Measurements from ENCODE around the gene MXRA7. TPM values are rescaled to one million over a fixed set of nuclear protein-coding genes. Genes with fewer than 3 reads are reported as not detected.

MXRA7 gene
- total RNA-seq, 6 experiments from 2014 or later = 180 to 259 (median 192) TPM

DNA sequence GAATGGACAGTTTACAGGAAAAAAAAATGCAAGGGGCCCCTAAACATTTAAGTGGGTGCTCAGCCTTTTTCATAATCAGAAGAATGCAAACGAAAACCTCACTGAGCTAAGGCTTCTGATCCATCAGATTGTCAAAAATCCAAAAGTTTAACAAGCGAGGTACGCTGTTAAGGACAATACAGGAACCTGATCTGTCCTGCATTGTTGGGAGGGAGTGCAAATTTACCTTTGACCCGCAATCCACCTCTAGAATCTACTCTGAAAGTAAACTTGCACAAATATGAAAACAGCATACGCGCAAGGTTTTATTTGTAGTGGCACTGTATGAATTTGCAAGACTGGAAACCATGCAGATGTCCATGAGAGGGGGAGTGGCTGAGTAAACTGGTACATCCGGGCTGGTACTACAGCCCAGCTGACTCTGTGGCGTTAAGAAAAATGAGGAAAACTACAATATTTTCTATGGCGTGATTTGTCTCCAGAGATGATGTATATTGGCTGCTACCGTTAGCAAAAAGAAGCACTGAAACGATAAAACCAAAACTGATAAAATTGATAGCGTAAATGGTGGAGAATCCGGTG is 38.4 kb downstream of the MXRA7 start:
- H3K27ac Mint-ChIP-seq = peak overlapping the region; percentile 88
- H3K27me3 Mint-ChIP-seq (ENCODE audit: insufficient read depth) = peaks cover 11% of the 10 kb centered on the region
- peaks cover 59% of the 10 kb centered on the region for H3K4me1 Mint-ChIP-seq (ENCODE audit: low read depth)
- H3K4me3 Mint-ChIP-seq = peak overlapping the region; percentile 95
- no peaks in the 10 kb centered on the region; the same call in 1 of the 2 replicates for H3K9me3 Mint-ChIP-seq
- peaks cover 16% of the 10 kb centered on the region for H3K36me3 Mint-ChIP-seq (ENCODE audit: low read depth)
- no peak for DNase-seq
- TF ChIP-seq, protein P1, sequence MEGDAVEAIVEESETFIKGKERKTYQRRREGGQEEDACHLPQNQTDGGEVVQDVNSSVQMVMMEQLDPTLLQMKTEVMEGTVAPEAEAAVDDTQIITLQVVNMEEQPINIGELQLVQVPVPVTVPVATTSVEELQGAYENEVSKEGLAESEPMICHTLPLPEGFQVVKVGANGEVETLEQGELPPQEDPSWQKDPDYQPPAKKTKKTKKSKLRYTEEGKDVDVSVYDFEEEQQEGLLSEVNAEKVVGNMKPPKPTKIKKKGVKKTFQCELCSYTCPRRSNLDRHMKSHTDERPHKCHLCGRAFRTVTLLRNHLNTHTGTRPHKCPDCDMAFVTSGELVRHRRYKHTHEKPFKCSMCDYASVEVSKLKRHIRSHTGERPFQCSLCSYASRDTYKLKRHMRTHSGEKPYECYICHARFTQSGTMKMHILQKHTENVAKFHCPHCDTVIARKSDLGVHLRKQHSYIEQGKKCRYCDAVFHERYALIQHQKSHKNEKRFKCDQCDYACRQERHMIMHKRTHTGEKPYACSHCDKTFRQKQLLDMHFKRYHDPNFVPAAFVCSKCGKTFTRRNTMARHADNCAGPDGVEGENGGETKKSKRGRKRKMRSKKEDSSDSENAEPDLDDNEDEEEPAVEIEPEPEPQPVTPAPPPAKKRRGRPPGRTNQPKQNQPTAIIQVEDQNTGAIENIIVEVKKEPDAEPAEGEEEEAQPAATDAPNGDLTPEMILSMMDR (IDR thresholded peaks at IDR 0.05) = no peak

DNA sequence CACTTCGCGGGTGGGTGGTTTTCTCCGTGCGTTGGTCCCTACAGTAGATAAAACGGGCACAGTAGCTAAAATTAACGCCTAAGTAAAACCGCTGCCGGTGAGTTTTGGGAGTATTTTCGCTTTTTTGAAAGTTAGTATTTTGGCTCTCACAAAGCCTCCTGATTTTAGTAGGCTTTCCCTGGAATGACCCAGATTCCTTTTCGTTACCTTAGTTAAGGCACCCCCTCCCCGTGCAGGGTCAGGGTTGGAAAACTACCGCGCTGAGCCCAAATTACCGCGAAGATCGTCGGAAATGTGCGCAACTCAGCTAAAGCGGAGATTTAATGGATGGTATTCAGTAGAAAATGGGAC is 38.9 kb downstream of the MXRA7 start:
- Mint-ChIP-seq H3K4me1 (ENCODE audit: low read depth) (peaks cover 59% of the 10 kb centered on the region), H3K9me3 (no peaks in the 10 kb centered on the region; the same call in 1 of the 2 replicates), H3K36me3 (ENCODE audit: low read depth) (peaks cover 16% of the 10 kb centered on the region), H3K4me3 (peak overlapping the region; percentile 95), H3K27ac (peak overlapping the region; percentile 88), H3K27me3 (ENCODE audit: insufficient read depth) (peaks cover 11% of the 10 kb centered on the region)
- TF ChIP-seq, protein P1 (IDR thresholded peaks at IDR 0.05) = no peak
- no peak for DNase-seq

DNA sequence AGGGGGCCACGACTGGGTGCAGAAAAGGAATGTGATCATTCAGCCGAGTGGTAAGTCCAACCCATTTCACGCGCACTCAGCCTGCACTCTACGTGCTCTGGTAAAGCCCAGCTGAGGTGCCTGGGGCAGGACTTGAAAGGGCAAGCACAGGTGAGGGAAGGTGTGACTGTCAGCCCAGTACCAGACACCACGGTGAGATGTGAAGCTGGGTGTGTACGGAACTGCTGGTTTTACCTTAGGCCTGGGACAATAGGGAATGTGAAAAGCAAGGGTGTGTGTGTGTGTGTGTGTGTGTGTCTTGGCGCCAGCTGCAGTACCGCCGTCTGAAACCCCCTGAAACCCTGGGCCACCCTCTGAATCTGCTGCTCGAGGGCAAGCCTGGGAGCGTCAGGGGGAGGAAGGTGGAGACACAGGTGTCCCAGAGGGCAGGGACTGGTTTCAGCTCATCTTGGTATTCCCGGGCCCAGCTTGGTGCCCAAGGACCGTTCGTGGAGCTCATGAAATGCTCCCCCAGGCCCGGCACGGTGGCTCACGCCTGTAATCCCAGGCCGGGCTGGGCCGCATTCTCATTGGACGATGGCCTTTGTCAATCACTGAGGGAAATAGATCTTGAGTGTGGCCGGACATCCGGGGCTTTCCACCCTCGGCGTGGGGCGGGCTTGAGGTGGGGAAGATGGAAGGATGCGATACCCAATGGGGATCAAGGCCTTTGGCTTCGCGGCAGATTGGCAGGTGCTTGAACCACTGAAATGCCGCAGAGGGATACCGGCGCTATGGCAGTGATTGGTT is 39.4 kb downstream of the MXRA7 start:
- TF ChIP-seq, protein P1 (IDR thresholded peaks at IDR 0.05) = no peak
- H3K4me1 Mint-ChIP-seq (ENCODE audit: low read depth) = peaks cover 59% of the 10 kb centered on the region
- DNase-seq = peak; percentile 100
- H3K9me3 Mint-ChIP-seq = no peaks in the 10 kb centered on the region; the same call in 1 of the 2 replicates
- H3K27ac Mint-ChIP-seq = peak overlapping the region; percentile 89
- peak overlapping the region; percentile 95 for H3K4me3 Mint-ChIP-seq
- peaks cover 16% of the 10 kb centered on the region for H3K36me3 Mint-ChIP-seq (ENCODE audit: low read depth)
- H3K27me3 Mint-ChIP-seq (ENCODE audit: insufficient read depth) = peaks cover 13% of the 10 kb centered on the region

DNA sequence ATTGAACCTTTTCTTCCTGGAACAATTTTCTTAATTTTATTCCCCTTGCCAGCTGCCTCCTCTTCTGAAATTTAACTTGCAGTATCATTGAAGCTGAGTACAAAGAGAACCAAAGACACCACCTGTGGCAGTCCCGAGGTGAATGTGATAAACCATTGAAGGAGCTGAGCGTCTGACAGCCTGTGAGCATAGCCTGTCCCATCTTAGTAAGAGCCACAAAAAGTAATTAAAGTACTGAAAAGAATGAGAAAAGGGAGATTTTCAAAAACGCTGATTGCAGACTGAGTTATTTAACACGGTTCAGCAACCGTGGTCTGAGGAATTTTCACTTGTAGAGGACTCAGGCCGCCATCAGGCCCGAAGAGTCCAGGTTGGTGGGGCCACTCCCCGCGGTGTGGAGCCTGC is 40.0 kb downstream of the MXRA7 start:
- H3K27ac Mint-ChIP-seq = peak overlapping the region; percentile 89
- DNase-seq = no peak
- H3K9me3 Mint-ChIP-seq = no peaks in the 10 kb centered on the region; the same call in 1 of the 2 replicates
- TF ChIP-seq, protein P1 (IDR thresholded peaks at IDR 0.05) = no peak
- H3K27me3 Mint-ChIP-seq (ENCODE audit: insufficient read depth) = peaks cover 13% of the 10 kb centered on the region
- peaks cover 16% of the 10 kb centered on the region for H3K36me3 Mint-ChIP-seq (ENCODE audit: low read depth)
- peaks cover 59% of the 10 kb centered on the region for H3K4me1 Mint-ChIP-seq (ENCODE audit: low read depth)
- peak overlapping the region; percentile 95 for H3K4me3 Mint-ChIP-seq

DNA sequence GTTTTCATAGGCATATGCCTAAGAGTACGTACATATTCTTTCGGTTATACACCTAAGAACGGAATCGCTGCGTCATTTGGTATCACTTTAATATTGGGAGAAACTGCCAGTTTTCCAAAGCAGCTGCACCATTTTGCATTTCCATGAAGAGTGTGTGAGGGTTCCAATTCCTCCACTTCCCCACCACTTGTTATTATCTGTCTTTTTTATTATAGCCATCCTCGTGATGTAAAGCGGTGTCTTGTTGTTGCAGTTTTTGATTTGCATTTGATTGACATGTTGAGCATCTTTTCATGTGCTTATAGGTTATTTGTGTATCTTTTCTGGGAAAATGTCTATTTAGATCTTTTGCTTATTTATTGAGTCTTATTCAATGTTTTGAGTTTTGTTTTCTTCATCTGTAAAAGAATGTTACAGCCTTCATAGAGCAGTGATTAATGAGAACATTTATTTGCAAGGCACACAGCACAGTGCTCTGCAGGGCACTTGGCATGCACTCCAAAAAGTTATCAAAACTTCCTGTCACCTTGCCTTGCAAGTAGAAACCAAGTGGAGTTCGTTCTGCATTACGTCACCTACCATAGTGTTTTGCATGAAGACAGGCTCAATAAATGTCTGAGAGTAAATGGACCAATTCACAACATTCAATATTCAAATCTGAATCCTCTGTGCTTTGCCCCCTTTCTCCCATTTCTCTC is 40.6 kb downstream of the MXRA7 start:
- Mint-ChIP-seq H3K4me3 (no peak overlapping the region), H3K27me3 (ENCODE audit: insufficient read depth) (peaks cover 9% of the 10 kb centered on the region), H3K4me1 (ENCODE audit: low read depth) (peaks cover 57% of the 10 kb centered on the region), H3K9me3 (no peaks in the 10 kb centered on the region; the same call in 1 of the 2 replicates), H3K27ac (no peak overlapping the region), H3K36me3 (ENCODE audit: low read depth) (peaks cover 11% of the 10 kb centered on the region)
- TF ChIP-seq, protein P1 (IDR thresholded peaks at IDR 0.05) = no peak
- DNase-seq = no peak
